ENCODE results near the gene CDC25B. TPM values are rescaled to one million over a fixed set of nuclear protein-coding genes. Genes with fewer than 3 reads are reported as not detected.

Gene CDC25B
- total RNA-seq, 1 experiment from 2014 or later, result 223 TPM

DNA sequence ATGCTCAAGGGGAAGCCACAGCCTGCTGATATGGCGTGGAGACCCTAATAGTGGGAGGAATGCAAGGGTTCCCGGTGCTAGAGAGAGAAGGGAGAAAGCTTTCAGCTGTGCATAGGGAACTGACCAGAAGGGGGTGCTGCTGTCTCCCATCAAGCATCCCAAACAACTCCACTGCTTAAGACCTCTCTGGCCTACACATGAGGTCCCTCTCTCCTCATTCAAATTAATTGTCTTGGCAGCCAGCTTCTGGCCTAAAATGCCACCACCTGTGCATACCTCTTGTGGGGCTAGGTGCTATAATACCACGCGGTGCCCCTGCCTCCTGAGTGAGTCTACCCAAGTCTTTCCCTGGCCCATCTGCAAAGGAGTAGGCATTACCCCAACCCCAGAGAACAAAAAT is 43.0 kb upstream of the CDC25B start:
- H3K4me2 ChIP-seq (ENCODE audit: low read length), result no peak overlapping the region
- H3K4me3 ChIP-seq (replicated peaks in 1 of 2; ENCODE audit: low read depth in 1 of 2, low read length in 2 of 2), result no peak overlapping the region
- H3K9me2 ChIP-seq (ENCODE audit: insufficient read depth), result no peaks in the 10 kb centered on the region
- no peaks in the 10 kb centered on the region for H3K27me3 ChIP-seq (ENCODE audit: insufficient read depth, low read length)
- H3K4me1 ChIP-seq (ENCODE audit: control insufficient read depth in 1 of 2, insufficient read depth in 2 of 2, low read length in 2 of 2), result peaks cover 0 to 8% of the 10 kb centered on the region in 2 experiments; a peak in 1 of 4 replicates
- BruUV-seq (replicated peaks), result no TSS peak
- no peak overlapping the region for H3K27ac ChIP-seq (ENCODE audit: low read depth, low read length)
- peak; percentile 72 for ATAC-seq
- TF ChIP-seq CTCF (IDR thresholded peaks at IDR 0.05 in 2 of 3, conservative IDR thresholded peaks at IDR 0.05 in 1 of 3; ENCODE audit: borderline replicate concordance in 1 of 3, insufficient read depth in 1 of 3, low read depth in 2 of 3, low read length in 2 of 3) (peak; percentile 72 to 85 (median 81)), EZH2 (IDR thresholded peaks at IDR 0.05) (no peak), CEBPB (IDR thresholded peaks at IDR 0.05; ENCODE audit: low read depth) (no peak), RAD21 (IDR thresholded peaks at IDR 0.05; ENCODE audit: low read depth) (peak; percentile 73), SP1 (IDR thresholded peaks at IDR 0.05; ENCODE audit: low read depth) (no peak)
- no peak overlapping the region for H2AFZ ChIP-seq (ENCODE audit: low read depth, low read length, poor library complexity, severe bottlenecking)
- ChIA-PET CTCF (interaction anchor here (0.7 to 1.8 kb wide), 10 partner anchors 9 to 102 kb away, joined by 3 to 8 read pairs (median 4); partner anchors contain the start of genes ADISSP, CENPB and SPEF1), POLR2A (interaction anchor here (0.5 kb wide), 1 partner anchor 227 kb away, joined by 3 read pairs; no protein-coding TSS in a partner anchor), RAD21 (ENCODE audit: low non-redundant PET in 1 of 2, low total read pairs in 2 of 2, uncharacterized antibody in 2 of 2, unreplicated experiment in 2 of 2) (interaction anchor here in 1 of 2 experiments (0.9 to 1.7 kb wide), 2 partner anchors 65 to 102 kb away, joined by 3 read pairs; no protein-coding TSS in a partner anchor)
- H3K36me3 ChIP-seq (ENCODE audit: control insufficient read depth in 1 of 2, insufficient read depth in 2 of 2, low read length in 2 of 2), result peaks cover 6 to 27% of the 10 kb centered on the region in 2 experiments; a peak in 3 of 4 replicates
- no peaks in the 10 kb centered on the region for H3K9me3 ChIP-seq (ENCODE audit: control insufficient read depth in 1 of 2, insufficient read depth in 1 of 2, low read depth in 1 of 2, low read length in 2 of 2)
- no peak overlapping the region for H3K9ac ChIP-seq (ENCODE audit: low read length)
- 0 out of 2 replicates have a peak, but pooled peaks cover 2% of the 10 kb centered on the region for H3K79me2 ChIP-seq (ENCODE audit: insufficient read depth, low read length)
- no peaks in the 10 kb centered on the region for H4K20me1 ChIP-seq (ENCODE audit: insufficient read depth)
- intact Hi-C loops (cut with micrococcal nuclease), result no loop called here
- peak; percentile 38 for DNase-seq (ENCODE audit: low read depth, low spot score)

Measured in HCT116 (cell line).